ENCODE results near the gene UBXN1. TPM values are rescaled to one million over a fixed set of nuclear protein-coding genes. Genes with fewer than 3 reads are reported as not detected.
A peak's percentile ranks its signal among the peaks of the same experiment; 100 is the strongest.
"Not testable (repeated sequence)": the region's sequence is repeated elsewhere in the genome, so short reads cannot be mapped to it uniquely, and the experiment has no call there.

The UBXN1 gene
- total RNA-seq, 1 donor from 2014 or later: 217 TPM

- no peak for DNase-seq
These were observed 29.5 kb upstream of the UBXN1 start for GRCh38 chr11:62708392-62708791.

DNA sequence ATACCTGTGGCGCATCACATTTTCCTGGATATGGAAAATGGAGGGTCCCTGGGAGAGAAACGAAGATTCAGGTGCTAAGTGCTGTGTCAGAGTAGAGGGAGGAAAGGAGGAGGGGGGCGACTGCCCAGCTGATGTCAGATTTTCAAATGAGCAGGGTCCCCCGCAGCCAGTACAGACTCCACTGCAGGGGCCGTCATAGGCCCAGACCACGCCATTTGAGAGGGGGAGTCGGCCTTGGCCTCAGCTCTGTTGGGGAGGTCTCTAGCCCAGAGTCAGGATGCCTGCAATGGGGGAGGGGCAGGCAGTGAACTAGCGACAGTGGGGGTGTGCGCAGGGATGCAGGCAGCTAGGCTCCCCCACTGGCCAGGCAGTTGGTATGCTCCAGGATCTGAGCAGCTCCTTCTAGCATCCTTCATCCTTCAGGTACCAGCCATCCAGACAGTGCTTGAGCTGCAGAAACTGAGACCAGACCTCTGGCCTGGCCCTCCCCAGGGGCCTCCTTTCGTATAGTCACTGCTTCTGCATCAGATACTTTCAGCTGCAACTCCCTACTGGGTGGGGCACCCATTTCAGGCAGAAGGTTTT, 28.5 kb upstream of the UBXN1 start, which contains the start of the genes BSCL2 and GNG3:
Gene BSCL2, minus strand, starts transcription at position 148 of the 585 bp plus-strand sequence. CDS start 229 bp downstream, outside the sequence.
Gene GNG3, plus strand, starts transcription at position 400 of the 585 bp plus-strand sequence. CDS start 620 bp downstream, outside the sequence.
- no peak for DNase-seq

DNA sequence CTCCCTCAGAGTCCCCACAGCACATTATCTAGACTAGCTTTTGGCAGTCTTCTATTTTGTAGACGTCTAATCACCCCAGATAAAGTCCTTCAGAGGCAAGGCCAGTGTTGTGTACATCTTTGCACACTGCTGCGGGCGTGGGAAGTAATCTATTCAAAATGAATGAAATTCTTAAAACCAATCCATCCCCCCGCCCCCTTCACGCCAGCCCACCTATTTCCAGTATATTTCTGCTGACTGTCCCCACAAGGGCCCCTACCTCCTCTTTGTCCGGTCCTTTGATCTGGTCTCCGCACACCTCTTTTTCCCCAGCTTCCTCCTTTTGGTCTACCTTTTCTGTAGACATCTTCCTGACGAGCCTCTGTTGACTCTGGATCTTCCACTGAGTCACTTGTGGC, 28.0 kb upstream of the UBXN1 start:
- no peak for DNase-seq

GRCh38 chr11:62705880-62706849, 27.3 kb upstream of the UBXN1 start:
- peak; percentile 96 for DNase-seq

- DNase-seq: peak; percentile 19
These were observed 26.5 kb upstream of the UBXN1 start for GRCh38 chr11:62705413-62705812.

DNA sequence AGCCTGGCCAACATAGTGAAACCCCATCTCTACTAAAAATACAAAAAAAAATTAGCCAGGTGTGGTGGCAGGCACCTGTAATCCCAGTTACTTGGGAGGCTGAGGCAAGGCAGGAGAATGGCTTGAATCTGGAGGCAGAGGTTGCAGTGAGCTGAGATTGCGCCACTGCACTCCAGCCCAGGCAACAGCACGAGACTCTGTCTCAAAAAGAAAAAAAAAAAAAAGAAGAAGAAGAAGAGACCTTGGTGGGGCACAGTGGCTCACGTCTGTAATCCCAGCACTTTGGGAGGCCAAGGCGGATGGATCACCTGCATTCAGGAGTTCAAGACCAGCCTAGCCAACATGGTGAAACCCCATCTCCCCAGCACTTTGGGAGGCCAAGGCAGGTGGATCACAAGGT, 25.0 kb upstream of the UBXN1 start:
- not testable (repeated sequence) for DNase-seq

- DNase-seq: no peak
These were observed 23.4 kb upstream of the UBXN1 start for GRCh38 chr11:62702246-62702645.

DNA sequence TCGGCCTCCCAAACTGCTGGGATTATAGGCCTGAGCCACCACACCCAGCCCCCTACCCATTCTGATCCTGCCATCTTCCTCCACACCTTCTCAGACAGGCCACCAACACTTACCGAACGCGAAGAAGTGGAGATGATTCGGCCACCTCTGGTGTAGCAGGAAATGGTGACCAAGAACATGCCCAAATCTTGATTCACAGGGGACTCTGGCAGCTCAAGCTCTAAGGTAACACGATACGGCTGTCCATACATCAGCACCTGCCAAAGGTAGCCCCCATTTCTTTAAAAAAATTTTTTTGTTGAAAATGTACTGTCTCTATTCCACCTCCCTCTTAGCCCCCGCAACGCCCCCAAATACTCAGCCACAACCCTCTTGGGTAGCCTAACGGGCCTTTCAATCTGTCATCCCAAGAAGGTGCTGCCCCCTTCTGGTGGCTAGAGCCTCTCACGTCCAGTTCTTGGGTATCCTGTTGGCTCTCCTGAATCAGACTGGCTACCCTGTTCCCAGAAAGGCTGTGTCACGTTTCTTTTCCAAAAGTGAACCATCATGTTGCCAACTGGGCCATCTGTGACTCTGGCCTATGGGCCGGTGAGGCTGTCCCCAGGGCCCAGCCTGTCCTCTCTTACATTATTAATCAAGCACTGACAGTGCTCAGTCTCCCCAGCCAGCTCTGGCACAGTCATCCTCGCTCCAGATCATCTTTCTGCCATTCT, 15.7 kb upstream of the UBXN1 start:
- DNase-seq: peak; percentile 94

GRCh38 chr11:62693624-62694023, 14.8 kb upstream of the UBXN1 start:
- not testable (repeated sequence) for DNase-seq

- DNase-seq: no peak
These were observed 10.7 kb upstream of the UBXN1 start, which contains the start of gene LRRN4CL for GRCh38 chr11:62689421-62690183. Gene LRRN4CL, minus strand, starts transcription at chr11:62689530. Its CDS starts 1,022 bp downstream, at chr11:62688508.

GRCh38 chr11:62688491-62688890, 9.6 kb upstream of the UBXN1 start:
- no peak for DNase-seq

DNA sequence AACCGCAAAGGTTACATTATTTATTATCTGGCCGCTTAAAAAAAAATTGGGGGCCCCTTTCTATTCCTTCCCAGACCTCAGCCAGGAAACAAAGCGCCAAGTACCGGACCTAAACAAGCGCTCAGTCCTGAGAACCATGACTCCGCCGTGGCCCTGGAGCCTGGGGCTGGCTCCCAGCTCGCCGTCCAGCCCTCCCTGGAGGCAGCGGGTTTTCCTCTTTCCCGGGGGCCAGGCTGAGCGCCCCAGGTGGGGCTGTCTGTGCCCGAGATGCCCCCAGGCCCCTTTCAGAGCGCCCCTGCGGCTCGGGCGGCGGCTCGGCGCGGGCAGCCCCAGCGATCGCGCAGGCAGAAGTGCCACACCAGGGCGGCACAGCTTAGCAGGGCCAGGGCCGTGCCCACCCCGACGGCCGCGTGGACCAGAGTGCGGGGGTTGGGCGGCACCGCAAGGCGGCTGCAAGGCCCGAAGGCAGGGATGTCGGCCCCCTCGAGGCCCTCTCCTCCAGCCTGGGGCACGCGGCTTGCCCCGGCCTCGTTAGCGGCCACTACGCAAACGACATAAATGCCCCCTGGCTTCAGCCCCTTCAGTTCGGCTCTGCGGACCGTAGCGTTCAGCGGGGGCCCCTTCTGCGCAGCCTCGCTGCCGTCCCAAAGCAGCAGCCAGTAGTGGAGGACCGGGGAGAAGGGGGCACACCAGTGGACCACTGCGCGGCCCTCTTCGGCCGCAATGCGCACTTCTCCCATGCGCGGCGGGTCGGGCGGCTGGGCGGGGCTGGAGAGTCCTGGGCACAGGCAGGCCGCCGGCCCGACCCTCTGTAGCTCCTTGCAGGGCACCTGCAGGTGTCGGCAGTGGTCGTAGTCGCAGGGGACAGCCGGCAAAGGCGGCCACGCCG, 8.9 kb upstream of the UBXN1 start:
- no peak for DNase-seq

GRCh38 chr11:62682518-62682917, 3.6 kb upstream of the UBXN1 start:
- no peak for DNase-seq

GRCh38 chr11:62680825-62681240, 2.0 kb upstream of the UBXN1 start:
- peak; percentile 88 for DNase-seq

GRCh38 chr11:62678433-62678769, 472 bp downstream of the UBXN1 start:
- no peak for DNase-seq

DNA sequence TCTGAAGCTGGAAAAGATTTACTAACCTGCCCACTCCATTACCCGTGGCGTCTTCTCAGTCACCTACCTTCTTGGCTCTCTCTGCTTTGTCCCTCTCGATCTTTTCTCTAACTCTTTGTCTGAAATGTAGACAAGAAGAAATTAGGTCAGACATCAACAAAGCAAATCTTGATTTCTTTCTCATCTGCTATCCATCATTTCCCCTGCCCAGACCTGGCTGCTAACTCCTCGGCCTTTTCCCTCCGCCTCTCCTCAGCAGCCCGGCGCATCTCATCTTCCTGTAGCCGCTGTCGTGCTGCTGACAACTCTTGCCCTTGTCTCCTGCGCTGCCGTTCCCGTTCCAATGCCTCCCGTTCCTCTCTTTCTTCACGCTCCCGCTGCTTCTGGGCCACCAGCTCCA, 1.2 kb downstream of the UBXN1 start:
- DNase-seq: no peak

DNA sequence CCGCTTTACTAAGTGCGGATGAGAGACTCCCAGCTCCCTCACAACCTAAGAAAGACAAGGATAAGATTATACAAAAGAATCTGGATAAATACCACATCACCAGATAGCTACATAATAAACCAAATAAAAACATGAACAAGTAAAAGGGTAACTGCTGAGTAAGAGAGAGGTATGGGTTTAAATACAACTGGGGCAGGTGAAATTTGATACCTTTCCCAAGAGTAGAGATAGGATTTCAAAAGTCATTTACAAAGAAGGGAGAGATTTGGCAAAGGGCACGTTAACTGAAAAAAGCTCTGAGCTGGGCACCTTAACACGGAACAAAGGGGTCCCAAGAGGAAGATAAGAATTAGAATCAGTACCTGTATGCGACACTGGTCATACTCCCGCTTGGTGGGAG, 1.7 kb downstream of the UBXN1 start:
- no peak for DNase-seq

GRCh38 chr11:62676698-62677097, 2.2 kb downstream of the UBXN1 start:
- no peak for DNase-seq

DNA sequence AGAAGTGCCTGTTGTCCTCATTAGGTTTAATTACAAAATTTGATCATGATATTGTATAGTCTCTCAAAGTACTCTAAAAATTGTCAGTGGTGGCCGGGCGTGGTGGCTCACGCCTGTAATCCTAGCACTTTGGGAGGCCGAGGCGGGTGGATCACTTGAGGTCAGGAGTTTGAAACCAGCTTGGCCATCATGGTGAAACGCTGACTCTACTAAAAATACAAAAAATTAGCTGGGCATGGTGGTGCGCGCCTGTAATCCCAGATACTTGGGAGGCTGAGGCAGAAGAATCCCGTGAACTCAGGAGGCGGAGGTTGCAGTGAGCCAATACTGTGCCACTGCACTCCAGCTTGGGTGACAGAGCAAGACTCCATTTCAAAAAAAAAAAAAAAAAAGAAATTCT, 3.5 kb downstream of the UBXN1 start:
- not testable (repeated sequence) for DNase-seq

GRCh38 chr11:62673196-62673525, 5.7 kb downstream of the UBXN1 start:
- no peak for DNase-seq
